Vagina (tissue), 2 donors: ENCODE measurements around the gene TMEM266. TPM values are rescaled to one million over a fixed set of nuclear protein-coding genes. Genes with fewer than 3 reads are reported as not detected.
"Not testable (repeated sequence)": the region's sequence is repeated elsewhere in the genome, so short reads cannot be mapped to it uniquely, and the experiment has no call there.

Experiments
- DNase-seq, 2 donors: peaks; one replicate each; pipeline ENCODE4 v3.0.0-alpha.2; 2017; ENCODE audit errors: extremely low spot score in 2 of 2
- H3K27ac ChIP-seq: fragments of 200-600 bp; sonication (generic); one replicate; pipeline ENCODE4 v1.5.1; 2019
- H3K27me3 ChIP-seq: fragments of 200-600 bp; sonication (generic); one replicate; pipeline ENCODE4 v1.5.1; 2019
- H3K36me3 ChIP-seq, 2 donors: fragments of 200-600 bp; sonication (generic); one replicate each; pipeline ENCODE4 v1.5.1; 2017 to 2019
- H3K4me1 ChIP-seq: fragments of 200-600 bp; sonication (generic); one replicate; pipeline ENCODE4 v1.5.1; 2019
- H3K4me3 ChIP-seq, 2 donors: fragments of 200-600 bp; sonication (generic); 1 replicate in 1 of 2; 2 replicates in 1 of 2; pipeline ENCODE4 v1.5.1; 2016 to 2019
- H3K9me3 ChIP-seq: fragments of 200-600 bp; sonication (generic); one replicate; pipeline ENCODE4 v1.5.1; 2019
- POLR2A ChIP-seq, 2 donors: fragments of 450-650 bp; IDR thresholded peaks; one replicate each; pipeline ENCODE4 v1.6.1; 2017; ENCODE audit warnings: antibody characterized with exemption in 2 of 2, mild to moderate bottlenecking in 2 of 2, moderate library complexity in 2 of 2
- POLR2AphosphoS5 ChIP-seq, 2 donors: sonication (generic); formaldehyde crosslinking; IDR thresholded peaks; one replicate each; pipeline ENCODE4 v1.9.0; 2017; ENCODE audit warnings: antibody characterized with exemption in 2 of 2, mild to moderate bottlenecking in 2 of 2, low read depth in 1 of 2; ENCODE audit not compliant: insufficient read depth in 1 of 2
- intact Hi-C: fragments of 100-400 bp; cut with DNase I; formaldehyde crosslinking; loops from one replicate; pipeline ENCODE4 v1.15.1; 2023
- total RNA-seq: library from RNA; depleted of rRNA; stranded (reverse); fragments of >200 nt; gene quantifications from one replicate; pipeline ENCODE4 v1.2.3, GENCODE V29; 2016
- TF ChIP-seq, protein P1 (sequence below), 3 experiments: fragments of 450-650 bp in 2 of 3; fragments of 200-600 bp in 1 of 3; sonication (generic) in 1 of 3; IDR thresholded peaks; one replicate each; pipeline ENCODE4 v1.5.1; 2017 to 2019; ENCODE audit warnings: antibody characterized with exemption in 3 of 3, mild to moderate bottlenecking in 2 of 3, moderate library complexity in 2 of 3

The TMEM266 gene
- total RNA-seq, 1 donor from 2014 or later = not detected

DNA sequence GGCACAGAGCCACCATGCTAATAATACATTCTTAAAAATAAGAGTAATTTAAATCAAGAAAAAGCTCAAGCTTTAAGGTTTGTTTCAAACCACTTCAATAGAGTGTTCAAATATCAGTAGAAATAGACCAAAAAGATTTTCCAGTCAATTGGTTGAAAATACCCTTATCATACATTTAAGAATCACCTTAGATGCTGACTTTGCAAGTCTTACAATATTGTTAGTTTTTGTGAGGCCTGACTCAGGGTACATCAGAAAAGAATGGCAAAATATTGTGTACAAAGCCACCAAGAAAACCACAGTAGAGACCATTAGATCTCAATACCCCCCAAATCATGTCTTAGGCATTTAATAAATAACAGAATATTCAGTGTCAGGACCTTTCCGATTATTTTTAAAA, 27.7 kb upstream of the TMEM266 start:
- Histone ChIP-seq H3K27me3 (no peaks in the 10 kb centered on the region), H3K9me3 (no peaks in the 10 kb centered on the region), H3K27ac (no peak overlapping the region), H3K4me1 (no peaks in the 10 kb centered on the region), H3K4me3 (no peak overlapping the region), H3K36me3 (no peaks in the 10 kb centered on the region)
- DNase-seq = no peak
- intact Hi-C loops = no loop called here
- no peak for TF ChIP-seq POLR2A (IDR thresholded peaks at IDR 0.05)
- no peak for TF ChIP-seq POLR2AphosphoS5 (IDR thresholded peaks at IDR 0.05; ENCODE audit: insufficient read depth in 1 of 2, low read depth in 1 of 2)
- TF ChIP-seq, protein P1, sequence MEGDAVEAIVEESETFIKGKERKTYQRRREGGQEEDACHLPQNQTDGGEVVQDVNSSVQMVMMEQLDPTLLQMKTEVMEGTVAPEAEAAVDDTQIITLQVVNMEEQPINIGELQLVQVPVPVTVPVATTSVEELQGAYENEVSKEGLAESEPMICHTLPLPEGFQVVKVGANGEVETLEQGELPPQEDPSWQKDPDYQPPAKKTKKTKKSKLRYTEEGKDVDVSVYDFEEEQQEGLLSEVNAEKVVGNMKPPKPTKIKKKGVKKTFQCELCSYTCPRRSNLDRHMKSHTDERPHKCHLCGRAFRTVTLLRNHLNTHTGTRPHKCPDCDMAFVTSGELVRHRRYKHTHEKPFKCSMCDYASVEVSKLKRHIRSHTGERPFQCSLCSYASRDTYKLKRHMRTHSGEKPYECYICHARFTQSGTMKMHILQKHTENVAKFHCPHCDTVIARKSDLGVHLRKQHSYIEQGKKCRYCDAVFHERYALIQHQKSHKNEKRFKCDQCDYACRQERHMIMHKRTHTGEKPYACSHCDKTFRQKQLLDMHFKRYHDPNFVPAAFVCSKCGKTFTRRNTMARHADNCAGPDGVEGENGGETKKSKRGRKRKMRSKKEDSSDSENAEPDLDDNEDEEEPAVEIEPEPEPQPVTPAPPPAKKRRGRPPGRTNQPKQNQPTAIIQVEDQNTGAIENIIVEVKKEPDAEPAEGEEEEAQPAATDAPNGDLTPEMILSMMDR (IDR thresholded peaks at IDR 0.05) = no peak

DNA sequence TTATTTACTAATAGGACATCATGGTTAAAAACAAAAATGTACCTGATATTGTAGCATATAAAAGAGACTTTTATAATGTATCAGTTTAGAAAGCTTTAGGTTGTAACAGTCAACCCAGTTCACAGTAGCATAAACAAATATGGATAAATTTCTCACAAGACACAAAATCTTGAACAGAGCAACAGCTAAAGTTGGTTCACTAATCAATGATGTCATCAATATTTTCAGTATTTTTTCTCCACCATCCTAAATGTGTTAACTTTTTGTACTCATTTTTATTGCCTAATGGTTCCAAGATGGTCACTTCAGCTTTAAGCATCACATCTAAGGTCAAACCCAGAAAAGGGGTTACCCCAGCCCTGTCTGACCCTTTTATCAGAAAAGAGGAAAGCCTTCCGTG, 26.3 kb upstream of the TMEM266 start:
- Histone ChIP-seq H3K9me3 (no peaks in the 10 kb centered on the region), H3K27me3 (no peaks in the 10 kb centered on the region), H3K27ac (no peak overlapping the region), H3K4me1 (no peaks in the 10 kb centered on the region), H3K36me3 (no peaks in the 10 kb centered on the region), H3K4me3 (no peak overlapping the region)
- no peak for DNase-seq
- TF ChIP-seq, protein P1 (IDR thresholded peaks at IDR 0.05) = no peak
- TF ChIP-seq POLR2A (IDR thresholded peaks at IDR 0.05) (no peak), POLR2AphosphoS5 (IDR thresholded peaks at IDR 0.05; ENCODE audit: insufficient read depth in 1 of 2, low read depth in 1 of 2) (no peak)
- intact Hi-C loops = no loop called here

DNA sequence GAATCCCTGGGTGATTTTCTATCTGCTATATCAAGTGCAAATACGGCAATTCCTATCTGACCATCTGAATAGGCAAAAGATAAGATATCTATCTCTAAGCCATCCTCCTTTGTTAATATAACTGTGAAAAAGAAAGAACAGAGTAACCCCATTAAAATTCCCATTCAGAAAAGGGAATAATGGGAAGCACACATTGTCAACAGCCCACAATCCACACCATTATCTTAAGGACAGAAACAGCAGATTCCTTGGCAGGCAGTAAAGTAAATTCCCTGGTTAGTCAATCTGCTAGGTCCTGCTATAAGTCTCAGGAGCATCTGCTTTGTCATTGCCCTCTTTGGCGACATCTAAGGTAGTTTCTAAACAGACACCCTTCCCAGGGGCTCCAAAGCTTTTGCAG, 25.7 kb upstream of the TMEM266 start:
- Histone ChIP-seq H3K9me3 (no peaks in the 10 kb centered on the region), H3K36me3 (no peaks in the 10 kb centered on the region), H3K4me1 (no peaks in the 10 kb centered on the region), H3K27me3 (no peaks in the 10 kb centered on the region), H3K27ac (no peak overlapping the region), H3K4me3 (no peak overlapping the region)
- no peak for DNase-seq
- TF ChIP-seq POLR2AphosphoS5 (IDR thresholded peaks at IDR 0.05; ENCODE audit: insufficient read depth in 1 of 2, low read depth in 1 of 2) (no peak), POLR2A (IDR thresholded peaks at IDR 0.05) (no peak)
- TF ChIP-seq, protein P1 (IDR thresholded peaks at IDR 0.05) = no peak
- intact Hi-C loops = no loop called here

DNA sequence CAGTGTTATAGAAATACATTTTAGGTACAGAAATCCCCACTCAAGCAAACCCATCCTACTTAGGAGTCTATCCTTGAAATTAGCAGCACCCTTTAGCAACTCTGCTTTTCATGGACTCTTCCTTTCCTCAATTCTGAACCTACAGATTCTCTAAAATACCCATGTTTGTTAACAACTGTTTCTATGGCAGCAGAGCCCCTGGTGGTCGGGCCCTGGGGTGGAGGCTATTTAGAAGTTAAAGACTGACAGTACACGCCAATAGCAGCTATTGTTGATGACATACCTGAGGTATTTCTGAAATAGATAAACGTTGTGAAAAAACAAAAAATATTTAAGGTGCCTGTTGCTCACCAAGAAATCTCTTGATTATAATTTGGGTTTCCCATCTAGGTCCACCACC, 24.2 kb upstream of the TMEM266 start:
- Histone ChIP-seq H3K4me1 (no peaks in the 10 kb centered on the region), H3K36me3 (no peaks in the 10 kb centered on the region), H3K27ac (no peak overlapping the region), H3K4me3 (no peak overlapping the region), H3K9me3 (no peaks in the 10 kb centered on the region), H3K27me3 (no peaks in the 10 kb centered on the region)
- intact Hi-C loops = no loop called here
- no peak for DNase-seq
- TF ChIP-seq POLR2AphosphoS5 (IDR thresholded peaks at IDR 0.05; ENCODE audit: insufficient read depth in 1 of 2, low read depth in 1 of 2) (no peak), POLR2A (IDR thresholded peaks at IDR 0.05) (no peak)
- TF ChIP-seq, protein P1 (IDR thresholded peaks at IDR 0.05) = no peak

DNA sequence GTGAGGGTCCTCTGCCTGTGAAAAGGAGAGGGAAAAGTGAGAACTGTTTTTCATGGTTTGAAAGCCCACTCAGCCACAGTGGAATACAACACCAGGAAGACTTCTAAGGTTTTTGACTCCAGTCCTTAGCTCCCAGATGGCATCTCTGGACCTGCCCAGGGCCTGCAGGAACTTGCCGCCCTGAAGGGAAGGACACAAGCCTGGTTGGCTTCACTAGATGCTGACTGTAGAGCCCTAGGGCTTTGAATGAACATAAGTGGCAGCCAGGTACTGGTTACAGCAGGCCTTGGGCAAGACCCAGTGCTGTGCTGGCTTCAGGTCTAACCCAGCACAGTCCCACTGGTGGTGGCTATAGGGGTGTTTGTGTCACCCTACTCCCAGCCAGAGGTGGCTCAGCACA, 21.3 kb upstream of the TMEM266 start:
- Histone ChIP-seq H3K27me3 (no peaks in the 10 kb centered on the region), H3K9me3 (no peaks in the 10 kb centered on the region), H3K4me3 (no peak overlapping the region), H3K27ac (no peak overlapping the region), H3K4me1 (no peaks in the 10 kb centered on the region), H3K36me3 (no peaks in the 10 kb centered on the region)
- intact Hi-C loops = no loop called here
- TF ChIP-seq, protein P1 (IDR thresholded peaks at IDR 0.05) = no peak
- TF ChIP-seq POLR2AphosphoS5 (IDR thresholded peaks at IDR 0.05; ENCODE audit: insufficient read depth in 1 of 2, low read depth in 1 of 2) (no peak), POLR2A (IDR thresholded peaks at IDR 0.05) (no peak)
- DNase-seq = no peak

DNA sequence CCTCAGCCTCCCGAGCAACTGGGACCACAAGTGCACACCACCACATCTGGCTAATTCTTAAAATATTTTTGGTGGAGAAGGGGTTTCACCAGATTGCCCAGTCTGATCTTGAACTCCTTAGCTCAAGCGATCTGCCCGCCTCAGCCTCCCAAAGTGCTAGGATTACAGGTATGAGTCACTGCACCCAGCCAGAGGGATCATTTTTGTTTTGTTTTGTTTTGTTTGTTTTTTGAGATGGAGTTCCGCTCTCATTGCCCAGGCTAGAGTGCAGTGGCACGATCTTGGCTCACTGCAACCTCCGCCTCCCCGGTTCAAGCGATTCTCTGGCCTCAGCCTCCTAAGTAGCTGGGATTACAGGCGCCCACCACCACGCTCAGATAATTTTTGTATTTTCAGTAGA, 5.6 kb upstream of the TMEM266 start:
- H3K4me3 ChIP-seq, H3K36me3 ChIP-seq, H3K27me3 ChIP-seq, intact Hi-C loops, H3K27ac ChIP-seq, H3K4me1 ChIP-seq, DNase-seq, H3K9me3 ChIP-seq: not testable (repeated sequence)
